DND-41 (cell line): ENCODE results near the gene PANK4.

Experiments used
- CTCF ChIP-seq: IDR thresholded peaks from 2 replicates; pipeline ENCODE4 v1.5.1; 2012; ENCODE audit warnings: borderline replicate concordance, low read length, moderate library complexity, mild to moderate bottlenecking; ENCODE audit not compliant: poor library complexity, severe bottlenecking; ENCODE audit errors: extremely low read depth
- EZH2 ChIP-seq: IDR thresholded peaks from 3 replicates; pipeline ENCODE4 v1.6.1; 2012; ENCODE audit warnings: borderline replicate concordance, low read depth, mild to moderate bottlenecking, moderate library complexity, low read length, inconsistent platforms; ENCODE audit not compliant: severe bottlenecking

GRCh38 chr1:2472109-2472508, 54.3 kb downstream of the PANK4 start:
- TF ChIP-seq CTCF (no peak), EZH2 (no peak)
